NCI-H2107 treated with DMSO at 0.1 percent for 48 hours (cell line): ENCODE measurements around the gene RND3.

Experiments
- DNase-seq: peaks from one replicate; lab custom pipeline; 2025; ENCODE audit not compliant: unreplicated experiment; lab: John Stamatoyannopoulos, UW

Gene RND3

DNA sequence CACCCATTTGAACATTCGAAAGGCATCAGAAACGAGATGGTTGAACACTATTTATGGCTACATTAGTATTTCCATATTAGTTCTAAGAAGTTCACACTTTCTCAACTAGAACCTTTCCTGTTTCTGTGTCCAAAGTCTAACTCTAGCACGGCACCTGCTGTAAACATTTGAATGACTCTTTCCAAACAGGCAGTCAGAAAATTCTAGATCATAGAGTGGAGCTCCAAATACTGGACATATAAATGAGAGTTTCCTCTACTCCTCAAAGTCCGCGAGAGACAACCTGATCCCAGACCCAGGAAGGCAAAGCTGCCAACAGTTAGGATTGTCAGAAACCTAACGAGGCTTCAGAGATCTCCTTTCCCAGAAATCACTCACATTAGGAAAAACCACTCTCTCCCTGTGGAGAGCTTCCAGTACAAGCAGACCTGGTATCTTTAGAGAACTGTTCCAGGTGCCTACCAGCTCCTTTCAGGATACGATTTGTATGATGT lies 10.6 kb downstream of the RND3 start:
- DNase-seq: no peak

DNA sequence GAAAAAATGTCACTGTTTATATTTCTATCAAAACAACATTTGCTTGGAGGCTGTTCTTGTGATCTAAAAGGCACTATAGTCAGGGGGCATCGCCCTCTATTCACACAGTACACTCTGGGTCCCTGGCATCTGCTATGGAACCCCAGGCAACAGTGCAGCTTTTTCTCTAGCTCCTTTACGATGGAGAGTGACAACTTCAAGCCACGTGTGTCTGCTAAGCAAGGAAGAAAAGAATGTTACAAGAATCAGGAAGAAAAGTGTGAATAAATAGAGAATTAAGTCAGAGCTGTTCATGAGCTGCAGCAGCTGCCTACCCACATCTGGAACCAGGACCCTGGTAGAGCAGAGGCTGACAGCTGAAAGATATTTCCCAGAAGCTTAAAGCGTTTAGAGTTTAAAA lies 11.2 kb downstream of the RND3 start:
- DNase-seq: no peak

DNA sequence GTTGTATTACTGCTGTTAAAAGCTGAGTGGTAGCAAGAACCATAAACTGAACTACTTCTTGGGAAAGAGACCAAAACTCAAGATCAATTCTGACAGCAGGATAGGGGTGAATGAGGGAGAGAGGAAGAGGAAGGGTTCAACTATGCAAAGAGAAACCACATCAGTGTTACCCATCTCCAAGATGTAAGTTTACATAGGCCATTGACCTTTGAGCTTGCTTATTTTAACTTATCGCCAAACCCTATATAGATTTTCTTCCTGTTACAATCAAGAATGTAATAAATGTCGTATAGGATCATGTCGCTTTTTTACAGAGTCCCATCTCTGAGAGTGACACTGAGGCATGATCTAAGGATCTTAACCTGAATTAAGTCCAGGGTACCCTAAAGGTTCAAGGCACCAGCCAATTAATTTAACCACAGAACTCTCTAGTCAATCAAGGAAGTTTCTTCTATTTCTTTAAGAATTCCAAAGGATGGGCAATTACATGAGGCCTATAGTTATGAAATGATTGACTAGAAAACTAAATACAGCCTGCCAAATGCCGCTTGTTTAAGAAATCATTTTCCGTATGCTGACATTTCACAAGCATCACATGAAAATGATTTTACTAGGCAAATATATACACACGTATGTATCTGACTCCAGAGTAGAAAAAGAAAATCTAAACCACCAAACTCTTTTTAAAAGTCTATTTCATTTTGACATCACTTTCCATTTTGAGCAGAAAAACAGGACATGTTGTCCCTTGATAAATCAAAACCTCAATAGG lies 11.8 kb downstream of the RND3 start:
- DNase-seq: no peak

DNA sequence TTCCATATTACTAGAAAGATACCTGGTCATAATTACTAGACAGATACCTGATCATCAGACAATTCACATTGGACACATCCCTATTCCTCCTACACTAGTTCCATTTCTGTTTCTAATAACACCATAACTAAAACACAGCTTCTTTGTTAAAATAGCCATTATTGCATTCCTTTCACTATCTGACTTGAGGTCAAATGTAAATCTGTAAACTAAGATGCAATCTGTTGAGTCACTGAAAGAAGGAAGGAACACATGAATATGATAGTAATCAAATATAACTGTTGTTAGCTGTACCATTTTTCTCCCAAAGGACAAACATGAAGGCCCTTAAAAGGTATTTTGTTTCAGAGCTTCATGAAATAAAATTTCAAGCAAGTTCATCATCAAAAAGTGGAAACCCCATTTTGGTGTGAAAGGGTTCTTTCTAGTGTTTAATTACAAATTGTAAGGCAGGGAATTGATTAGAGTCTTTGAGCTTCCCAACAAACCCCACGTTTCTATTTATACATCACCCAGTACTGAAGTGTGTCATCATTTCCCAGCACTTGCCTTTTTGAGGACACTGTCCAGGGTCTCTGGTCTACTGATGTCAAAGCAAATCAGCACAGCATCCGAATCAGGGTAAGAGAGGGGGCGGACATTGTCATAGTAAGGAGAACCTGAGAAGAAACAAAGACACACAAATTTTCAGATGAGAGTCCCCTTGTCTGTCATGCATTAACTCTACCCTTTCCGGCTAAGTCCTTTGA lies 13.0 kb downstream of the RND3 start:
- DNase-seq: no peak

DNA sequence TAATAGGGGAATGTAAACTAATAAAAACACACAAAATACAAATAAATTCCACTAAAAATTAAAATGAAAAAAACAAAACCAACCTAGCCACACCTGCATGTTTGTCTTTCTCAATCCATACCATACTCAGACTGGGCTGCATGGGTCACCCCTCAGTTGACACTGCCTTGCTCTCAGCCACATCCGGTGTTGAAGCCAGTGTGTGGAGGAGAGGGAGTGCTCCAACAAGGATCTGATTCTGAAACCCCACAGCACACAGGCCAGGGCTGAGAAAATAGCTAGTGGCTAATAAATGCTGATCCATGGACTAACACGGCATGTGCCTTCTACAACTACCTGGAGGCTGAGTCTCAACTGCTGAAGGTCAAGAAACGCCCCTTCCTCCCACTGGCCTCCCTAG lies 13.7 kb downstream of the RND3 start:
- no peak for DNase-seq

DNA sequence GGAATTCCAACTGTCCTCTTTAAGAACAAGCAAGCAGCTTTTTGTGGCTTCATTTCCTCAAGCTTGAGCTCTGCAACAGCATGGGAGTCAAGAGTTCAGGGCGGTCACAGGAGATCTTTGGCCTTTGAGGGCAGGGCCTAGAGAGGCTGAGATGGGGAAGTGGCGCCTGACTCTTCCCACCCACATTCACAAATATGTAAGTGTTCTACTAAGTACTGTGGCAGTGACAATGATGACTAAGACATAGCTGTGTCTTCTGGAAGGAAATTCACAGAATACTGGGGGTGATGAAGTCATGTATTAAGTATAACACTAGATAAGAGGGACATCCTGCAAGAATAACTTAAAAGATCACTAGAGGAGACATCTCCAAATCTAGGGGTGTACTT lies 15.0 kb downstream of the RND3 start:
- DNase-seq: no peak

DNA sequence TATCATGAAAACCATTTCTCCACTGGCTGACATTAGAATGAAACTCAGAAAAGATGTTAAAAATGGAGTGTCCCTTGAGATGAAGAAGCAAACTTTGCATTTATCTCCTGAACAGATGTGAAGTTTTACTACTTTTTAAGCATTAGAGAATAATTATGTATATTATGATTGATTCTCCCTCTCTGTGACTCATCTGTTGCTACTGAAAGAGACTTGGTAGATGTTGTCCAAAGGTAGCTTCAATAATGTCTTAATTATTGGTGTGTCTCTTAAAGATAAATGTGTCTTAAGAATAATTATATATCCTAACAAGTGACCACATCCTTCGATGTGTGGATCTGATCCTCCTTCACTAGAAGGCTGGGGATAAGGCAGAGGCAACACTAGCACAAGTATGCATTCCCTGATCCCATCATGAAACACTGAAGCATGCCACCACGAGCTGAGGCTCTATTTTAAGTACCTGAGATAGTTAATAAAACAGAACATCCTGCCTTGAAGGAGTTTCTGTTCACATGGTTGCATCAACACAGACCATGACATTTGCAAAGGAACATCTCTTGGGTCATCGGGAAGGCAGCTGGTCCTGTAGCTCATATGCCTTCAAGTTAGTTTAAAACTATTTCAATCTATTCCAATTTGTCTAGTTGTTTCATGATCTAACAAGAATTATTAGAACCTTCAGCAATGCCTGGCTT lies 15.5 kb downstream of the RND3 start:
- DNase-seq: no peak

DNA sequence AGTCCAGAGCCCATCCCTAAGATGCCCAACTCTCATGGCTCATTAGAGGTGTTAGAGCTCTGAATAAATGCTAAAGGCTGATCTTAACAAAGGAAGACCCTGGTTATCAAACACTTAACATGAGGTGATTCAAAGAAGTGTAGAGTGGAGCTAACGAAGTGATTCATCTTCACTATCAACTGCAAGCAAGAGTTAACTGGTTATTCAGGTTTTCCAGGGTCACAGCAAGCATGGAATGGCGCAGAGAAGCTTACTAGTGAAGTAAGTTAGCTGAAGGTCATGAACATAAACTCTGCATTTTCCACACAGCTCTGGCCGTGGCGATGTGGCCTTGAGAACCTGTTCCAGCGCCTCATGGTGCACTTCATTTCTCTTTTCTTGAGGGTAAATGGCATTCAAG lies 17.0 kb downstream of the RND3 start:
- no peak for DNase-seq

DNA sequence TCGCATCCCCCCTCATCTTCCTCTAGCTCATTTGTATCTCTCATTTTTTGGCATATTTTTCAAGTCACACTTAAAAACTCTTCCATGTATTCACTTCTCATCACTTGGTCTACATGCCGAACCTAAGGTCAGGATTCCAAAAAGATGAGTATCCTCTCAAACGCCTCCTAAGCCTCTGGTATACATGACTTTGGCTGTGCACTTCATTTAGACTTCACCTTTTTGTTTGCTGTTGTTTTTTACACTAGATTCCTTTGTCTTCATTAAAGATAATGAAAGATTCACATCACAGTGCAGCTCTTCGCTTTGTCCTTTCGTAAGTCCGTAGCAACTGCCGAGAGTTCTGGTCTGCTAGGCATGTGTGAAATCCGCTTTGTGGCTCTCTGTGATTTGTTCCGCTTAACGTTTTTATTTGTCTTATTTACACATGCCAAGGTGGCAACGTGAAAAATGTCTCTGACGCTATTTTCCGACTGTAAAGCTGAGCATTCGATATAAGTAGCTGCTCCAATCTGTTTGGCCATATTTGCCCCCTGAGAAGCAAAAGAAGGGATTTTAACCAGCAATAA lies 17.7 kb downstream of the RND3 start:
- DNase-seq: no peak

DNA sequence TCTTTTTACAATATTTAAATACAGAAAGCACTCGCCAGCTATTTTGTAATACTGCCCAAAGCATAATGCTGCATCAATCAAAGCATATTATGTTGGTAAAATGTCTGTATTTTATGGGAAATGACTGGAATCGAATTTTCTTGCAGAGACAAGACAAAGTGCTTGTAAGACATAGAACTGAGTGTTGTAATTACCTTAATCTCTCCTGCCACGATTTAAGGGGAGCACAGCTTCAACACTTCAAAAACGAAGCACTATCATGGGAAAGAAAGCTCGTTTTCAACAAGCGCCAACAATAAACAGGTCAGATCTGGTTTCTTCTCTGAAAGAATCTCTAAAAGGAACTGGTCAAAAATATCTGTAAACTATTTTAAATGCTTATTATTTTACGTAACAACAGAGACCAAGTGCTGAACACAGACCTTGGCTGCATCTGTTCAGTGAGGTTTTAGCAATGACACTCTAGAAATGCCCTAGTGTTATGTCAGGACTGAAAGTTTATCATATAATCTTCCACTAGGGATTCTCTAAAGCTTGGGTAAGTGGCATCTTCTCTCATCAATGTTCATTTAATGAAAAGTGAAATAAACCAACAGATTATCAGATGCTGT lies 19.0 kb downstream of the RND3 start:
- no peak for DNase-seq

DNA sequence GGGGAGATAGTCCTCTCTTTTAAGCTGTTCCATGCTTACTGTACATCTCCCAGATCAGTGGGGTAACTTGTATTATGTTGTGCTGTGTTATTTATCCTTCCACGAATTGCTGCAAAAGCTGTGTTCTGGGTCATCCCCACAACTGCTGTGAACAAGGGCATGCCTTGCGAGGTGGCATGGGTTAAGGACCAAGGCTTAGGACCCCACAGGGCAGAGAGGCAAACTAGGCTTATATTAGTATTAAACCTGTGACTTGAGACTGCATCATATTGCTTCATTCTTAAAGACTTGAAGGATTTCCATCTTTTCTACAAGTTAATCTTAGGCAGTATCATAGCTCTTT lies 19.9 kb downstream of the RND3 start:
- no peak for DNase-seq

DNA sequence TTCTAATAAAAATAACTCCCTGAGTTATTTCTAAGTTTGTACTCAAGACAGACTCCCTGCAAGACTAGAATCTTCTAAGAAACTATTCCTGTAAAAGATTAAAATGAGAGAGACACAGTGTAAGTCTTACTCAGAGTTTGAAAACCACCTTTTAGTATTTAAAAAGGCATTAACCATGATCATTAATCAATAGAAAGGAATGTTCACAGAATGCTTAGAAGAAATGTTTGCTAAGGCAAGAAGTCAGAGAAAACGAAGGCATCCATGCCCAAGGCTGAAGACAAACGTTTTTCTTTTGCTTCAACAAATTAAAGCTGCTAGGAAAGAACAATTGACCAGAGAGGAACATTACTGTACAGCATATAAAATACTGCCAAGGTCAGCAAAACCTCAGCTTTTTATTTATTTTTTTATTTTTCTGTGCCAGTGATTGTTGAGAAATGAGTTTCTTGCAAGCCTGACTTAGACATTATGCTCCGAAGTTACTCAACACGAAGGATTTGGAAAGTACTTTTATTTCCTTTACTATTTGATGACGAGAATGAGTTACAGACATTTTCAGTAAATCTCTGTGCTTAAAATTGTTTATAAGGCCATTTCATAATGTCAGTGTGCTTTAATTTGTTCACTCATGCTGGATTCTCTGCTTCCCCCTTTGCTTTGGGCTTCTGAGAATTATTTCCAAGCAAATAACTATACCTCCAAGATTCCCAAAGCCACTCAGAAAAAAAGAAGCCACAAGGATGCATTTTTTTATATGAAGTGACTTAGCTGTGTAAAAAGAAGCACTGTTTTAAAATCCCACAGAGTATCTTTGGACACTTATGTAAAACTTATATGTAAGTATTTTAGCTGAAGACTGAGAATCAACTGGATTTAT lies 20.5 kb downstream of the RND3 start:
- no peak for DNase-seq

DNA sequence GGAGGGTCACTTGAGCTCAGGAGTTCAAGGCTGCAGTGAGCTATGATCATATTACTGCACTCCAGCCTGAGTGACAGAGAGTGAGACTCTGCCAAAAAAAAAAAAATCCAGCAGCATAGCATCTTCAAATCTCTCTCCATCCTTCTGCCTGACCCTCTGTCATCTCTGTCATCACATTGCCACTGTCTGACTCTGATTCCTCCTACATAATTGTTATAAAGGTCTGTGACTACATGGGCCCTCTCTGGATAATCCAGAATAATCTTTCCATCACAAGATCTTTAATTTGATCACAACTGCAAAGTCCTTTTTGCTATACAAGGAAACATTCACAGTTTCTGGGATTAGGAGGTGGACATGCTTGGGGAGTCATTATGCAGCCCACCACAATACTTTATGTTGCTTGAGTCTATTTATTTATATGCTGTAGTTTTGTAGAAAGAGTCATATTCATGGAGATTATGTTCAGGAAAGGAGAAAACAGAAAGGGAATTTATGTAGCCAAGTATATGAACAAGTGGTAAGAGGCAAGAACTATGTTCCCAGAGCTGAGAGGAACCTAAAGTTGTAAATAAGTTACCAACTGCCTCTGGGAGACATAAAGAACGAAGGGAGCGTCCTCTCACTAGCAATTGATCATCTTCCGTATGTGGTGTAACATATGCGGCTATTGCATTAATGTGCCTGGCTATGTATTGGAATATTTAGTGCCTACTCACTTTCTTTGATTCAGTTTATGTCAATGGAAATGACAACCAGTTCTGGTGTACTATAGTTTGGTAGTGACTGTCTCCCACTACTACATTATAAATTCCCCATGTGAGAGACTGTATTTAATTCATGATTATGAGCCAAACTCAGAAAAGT lies 21.5 kb downstream of the RND3 start:
- DNase-seq: no peak

DNA sequence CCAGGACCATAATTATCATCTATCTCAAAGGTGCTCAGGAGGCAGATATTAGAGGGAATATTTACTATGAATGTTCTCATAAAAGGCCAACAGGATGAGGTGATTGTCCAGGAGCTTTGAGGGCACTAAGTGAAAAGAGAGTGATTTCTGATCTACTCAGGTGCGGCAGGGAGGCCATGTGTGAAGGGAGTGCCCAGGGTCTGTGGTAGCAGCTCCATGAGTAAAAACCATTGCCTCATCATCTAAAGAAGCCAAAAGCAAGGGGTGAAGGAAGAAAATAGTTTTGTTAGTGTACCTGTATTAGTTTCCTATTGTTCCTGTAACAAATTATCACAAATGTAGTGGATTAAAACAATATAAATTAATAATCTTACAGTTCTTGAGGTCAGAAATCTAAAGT lies 22.5 kb downstream of the RND3 start:
- no peak for DNase-seq

DNA sequence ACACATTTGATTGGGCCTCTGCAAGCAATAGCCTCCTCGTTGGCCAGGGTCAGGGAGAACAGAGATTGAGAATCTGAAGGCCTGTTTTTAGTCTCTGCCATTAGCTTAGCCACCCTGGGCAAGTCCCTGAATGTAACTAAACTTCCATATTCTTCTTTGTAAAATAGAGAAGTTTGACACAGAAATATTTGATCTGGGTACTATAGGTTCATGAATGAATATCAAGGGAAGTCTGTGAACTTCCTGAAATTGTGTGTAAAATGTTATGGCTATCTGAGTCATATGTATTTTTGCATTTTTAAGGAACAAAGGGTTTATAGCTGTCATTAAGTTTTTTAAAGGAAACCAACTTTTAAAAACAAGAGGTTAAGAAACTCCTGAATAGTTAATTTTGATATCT lies 23.2 kb downstream of the RND3 start:
- DNase-seq: no peak

DNA sequence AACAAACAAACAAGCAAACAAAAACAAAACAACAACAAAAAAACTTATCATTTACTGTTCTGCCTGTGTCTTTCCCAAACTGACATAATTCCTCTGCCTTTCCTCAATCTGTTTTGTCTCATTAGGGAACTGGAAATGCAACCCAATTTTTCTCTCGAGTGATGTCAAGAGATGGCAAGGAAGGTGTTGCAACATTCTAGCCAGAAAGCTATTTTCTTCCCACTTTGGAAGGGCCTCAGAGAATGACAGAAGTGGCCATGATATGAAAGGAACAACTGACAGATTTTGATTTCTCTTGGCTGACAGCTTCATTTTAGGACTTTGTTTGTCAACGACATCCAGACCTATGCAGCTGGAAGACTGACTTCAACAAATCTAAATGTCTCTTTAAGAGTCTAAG lies 24.7 kb downstream of the RND3 start:
- no peak for DNase-seq

DNA sequence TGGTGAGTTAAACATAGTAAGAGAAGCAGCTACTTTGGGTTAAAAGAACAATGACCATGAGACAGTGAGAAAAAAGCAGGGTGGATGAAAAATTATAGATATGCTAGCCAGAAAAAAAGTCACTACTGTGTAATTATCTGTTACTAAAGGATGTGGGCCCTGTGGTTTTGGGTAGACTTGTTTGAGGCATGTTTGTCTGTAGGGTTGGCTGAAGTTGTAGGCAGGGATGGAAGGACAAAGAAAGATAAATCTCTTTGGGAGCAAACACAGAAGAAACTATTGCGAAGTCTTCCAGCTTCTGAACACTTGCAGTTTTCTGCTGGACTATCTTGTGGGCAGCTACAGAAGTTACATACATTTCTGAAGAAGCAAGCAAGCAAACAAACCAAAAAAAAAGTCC lies 28.2 kb downstream of the RND3 start:
- DNase-seq: no peak

DNA sequence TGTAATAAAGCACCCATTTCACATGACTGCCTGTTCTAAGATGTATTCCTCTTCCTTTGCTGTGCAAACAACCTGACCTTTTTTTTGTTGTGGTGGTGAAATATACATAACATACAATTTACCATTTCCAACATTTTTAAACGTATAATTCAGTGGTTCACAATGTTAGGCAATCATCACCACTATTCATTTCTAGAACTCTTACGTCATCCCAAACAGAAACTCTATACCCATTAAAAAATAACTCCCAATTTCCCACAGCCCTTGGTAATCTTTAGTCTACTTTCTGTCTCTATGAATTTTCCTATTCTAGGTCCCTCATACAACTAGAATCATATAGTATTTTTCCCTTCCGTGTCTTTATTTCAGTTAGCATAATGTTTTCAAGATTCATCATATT lies 36.7 kb downstream of the RND3 start:
- no peak for DNase-seq

DNA sequence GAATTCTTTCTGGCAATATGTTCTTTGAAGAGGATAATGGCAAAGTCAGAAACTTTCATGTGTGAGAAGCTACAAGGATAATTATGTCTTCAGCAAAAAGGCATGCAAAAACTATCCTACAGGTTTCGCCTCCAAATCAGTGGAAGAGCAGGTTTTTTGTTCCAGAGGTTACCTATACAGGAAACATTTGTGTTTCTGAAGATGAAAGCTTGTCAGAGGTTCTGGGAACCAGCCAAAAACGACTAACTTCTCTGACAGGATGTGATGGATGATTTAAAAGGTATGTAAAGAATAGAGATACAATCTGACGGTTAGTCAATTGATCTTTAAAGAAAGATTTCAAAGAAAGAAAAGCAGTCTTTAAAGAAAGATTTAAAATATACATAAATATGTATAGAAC lies 37.6 kb downstream of the RND3 start:
- no peak for DNase-seq
